Effector memory CD4-positive, alpha-beta T cell (primary cell): ENCODE data around the gene CCND1.

Source experiments
- DNase-seq, 3 donors: peaks; one replicate each; pipeline ENCODE4 v3.0.0-alpha.2; 2020
- H3K27ac ChIP-seq: 2 replicates; pipeline ENCODE4 v1.7.0; 2013; ENCODE audit warnings: mild to moderate bottlenecking, low read length, moderate library complexity; ENCODE audit not compliant: insufficient read depth, poor library complexity, severe bottlenecking
- H3K27me3 ChIP-seq: replicated peaks from 2 replicates; pipeline ENCODE4 v1.7.0; 2013; ENCODE audit warnings: mild to moderate bottlenecking, low read length; ENCODE audit not compliant: insufficient read depth, control insufficient read depth, poor library complexity, severe bottlenecking
- H3K36me3 ChIP-seq: 2 replicates; pipeline ENCODE4 v1.7.0; 2013; ENCODE audit warnings: mild to moderate bottlenecking, low read length, moderate library complexity; ENCODE audit not compliant: control insufficient read depth, insufficient read depth
- H3K4me1 ChIP-seq: 2 replicates; pipeline ENCODE4 v1.7.0; 2013; ENCODE audit warnings: low read length, mild to moderate bottlenecking; ENCODE audit not compliant: control insufficient read depth, insufficient read depth, poor library complexity, severe bottlenecking
- H3K4me3 ChIP-seq: 2 replicates; pipeline ENCODE4 v1.7.0; 2013; ENCODE audit warnings: low read length, low read depth, mild to moderate bottlenecking; ENCODE audit not compliant: insufficient read depth, poor library complexity, severe bottlenecking
- H3K9me3 ChIP-seq: 2 replicates; pipeline ENCODE4 v1.7.0; 2013; ENCODE audit warnings: mild to moderate bottlenecking, low read length, moderate library complexity; ENCODE audit not compliant: control insufficient read depth
- total RNA-seq, 3 donors: gene quantifications; one replicate each; lab custom pipeline; 2026; lab: John Stamatoyannopoulos, UW

The CCND1 gene
- total RNA-seq = 1.7 to 3.3 (median 1.7) reads per million in 3 donors

DNA sequence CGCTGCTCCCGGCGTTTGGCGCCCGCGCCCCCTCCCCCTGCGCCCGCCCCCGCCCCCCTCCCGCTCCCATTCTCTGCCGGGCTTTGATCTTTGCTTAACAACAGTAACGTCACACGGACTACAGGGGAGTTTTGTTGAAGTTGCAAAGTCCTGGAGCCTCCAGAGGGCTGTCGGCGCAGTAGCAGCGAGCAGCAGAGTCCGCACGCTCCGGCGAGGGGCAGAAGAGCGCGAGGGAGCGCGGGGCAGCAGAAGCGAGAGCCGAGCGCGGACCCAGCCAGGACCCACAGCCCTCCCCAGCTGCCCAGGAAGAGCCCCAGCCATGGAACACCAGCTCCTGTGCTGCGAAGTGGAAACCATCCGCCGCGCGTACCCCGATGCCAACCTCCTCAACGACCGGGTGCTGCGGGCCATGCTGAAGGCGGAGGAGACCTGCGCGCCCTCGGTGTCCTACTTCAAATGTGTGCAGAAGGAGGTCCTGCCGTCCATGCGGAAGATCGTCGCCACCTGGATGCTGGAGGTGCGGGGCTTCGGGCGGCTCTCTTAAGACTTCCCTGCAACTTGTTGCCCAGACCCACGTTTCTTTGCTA, at the start of gene CCND1:
Gene CCND1, plus strand, starts transcription at position 162 of the 587 bp plus-strand sequence. Its CDS starts 158 bp downstream, at position 320.
- Histone ChIP-seq H3K4me3 (peak within 1 kb of the TSS; percentile 73), H3K27ac (no peak within 1 kb of the TSS), H3K27me3 (peaks cover 55% of the 10 kb centered on the region), H3K36me3 (no peaks in the 10 kb centered on the region), H3K9me3 (no peaks in the 10 kb centered on the region), H3K4me1 (peaks cover 61% of the 10 kb centered on the region)
- no peak for DNase-seq

GRCh38 chr11:69592986-69593650, 47.8 kb upstream of the CCND1 start:
- H3K36me3 ChIP-seq = no peaks in the 10 kb centered on the region
- no peaks in the 10 kb centered on the region for H3K4me1 ChIP-seq

GRCh38 chr11:69593851-69594250, 47.1 kb upstream of the CCND1 start:
- no peaks in the 10 kb centered on the region for H3K36me3 ChIP-seq
- no peak for DNase-seq
- H3K4me1 ChIP-seq = no peaks in the 10 kb centered on the region
- H3K4me3 ChIP-seq = no peak overlapping the region
- H3K9me3 ChIP-seq = no peaks in the 10 kb centered on the region
- no peaks in the 10 kb centered on the region for H3K27me3 ChIP-seq
- no peak overlapping the region for H3K27ac ChIP-seq

More at GRCh38 chr11:69592986-69593650, 47.8 kb upstream of the CCND1 start:
- Histone ChIP-seq H3K27ac (no peak overlapping the region), H3K27me3 (no peaks in the 10 kb centered on the region), H3K9me3 (no peaks in the 10 kb centered on the region), H3K4me3 (no peak overlapping the region)
- no peak for DNase-seq

DNA sequence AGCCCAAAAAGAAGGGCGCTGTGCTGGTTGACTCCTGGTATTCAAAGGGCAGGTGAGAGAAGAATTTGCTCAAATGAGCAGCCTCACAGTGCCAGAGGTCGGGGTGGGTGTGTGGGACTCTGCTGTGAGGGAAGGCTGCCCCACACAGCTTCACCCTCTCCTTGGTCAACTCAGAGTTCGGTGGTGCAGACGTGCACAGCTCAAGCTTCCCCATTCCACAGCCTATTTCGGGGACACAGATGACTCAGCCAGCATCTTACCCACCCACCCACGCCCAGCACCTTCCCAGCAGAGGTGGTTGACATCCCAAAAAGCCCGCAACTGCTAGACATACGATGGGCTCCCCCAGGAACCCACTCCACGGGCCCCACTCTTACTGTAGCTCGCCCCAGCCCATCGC, 46.5 kb upstream of the CCND1 start:
- Histone ChIP-seq H3K4me3 (no peak overlapping the region), H3K27ac (no peak overlapping the region), H3K36me3 (no peaks in the 10 kb centered on the region), H3K4me1 (no peaks in the 10 kb centered on the region), H3K27me3 (no peaks in the 10 kb centered on the region), H3K9me3 (no peaks in the 10 kb centered on the region)
- DNase-seq = no peak

- no peaks in the 10 kb centered on the region for H3K9me3 ChIP-seq
- no peaks in the 10 kb centered on the region for H3K27me3 ChIP-seq
- no peak overlapping the region for H3K27ac ChIP-seq
- no peaks in the 10 kb centered on the region for H3K36me3 ChIP-seq
- H3K4me1 ChIP-seq = no peaks in the 10 kb centered on the region
- no peak for DNase-seq
- no peak overlapping the region for H3K4me3 ChIP-seq
These were observed 44.9 kb upstream of the CCND1 start for GRCh38 chr11:69595805-69596665.

GRCh38 chr11:69598147-69598546, 42.8 kb upstream of the CCND1 start:
- no peaks in the 10 kb centered on the region for H3K4me1 ChIP-seq
- H3K4me3 ChIP-seq = no peak overlapping the region
- no peaks in the 10 kb centered on the region for H3K9me3 ChIP-seq
- DNase-seq = no peak
- H3K27me3 ChIP-seq = no peaks in the 10 kb centered on the region
- H3K36me3 ChIP-seq = no peaks in the 10 kb centered on the region
- no peak overlapping the region for H3K27ac ChIP-seq

DNA sequence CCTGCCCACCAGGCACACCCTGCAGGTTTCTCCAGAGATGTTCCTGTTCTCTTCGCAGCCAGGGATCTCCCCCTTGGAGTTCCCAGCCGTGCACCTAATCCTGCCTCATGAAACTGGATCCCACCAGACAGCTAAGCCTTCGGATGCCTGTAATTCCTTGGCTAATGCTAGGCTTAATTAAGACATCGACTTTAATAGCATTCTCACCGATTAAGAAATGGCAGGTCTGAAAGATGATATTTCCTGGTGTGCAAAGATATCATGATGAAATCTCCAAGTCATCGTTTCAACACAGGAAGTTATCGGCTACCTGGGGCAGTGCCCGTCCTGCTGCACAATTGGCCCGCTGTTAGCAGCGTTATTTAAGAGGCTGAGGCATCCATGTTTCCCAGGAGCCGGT, 41.5 kb upstream of the CCND1 start:
- Histone ChIP-seq H3K4me1 (no peaks in the 10 kb centered on the region), H3K27me3 (no peaks in the 10 kb centered on the region), H3K4me3 (no peak overlapping the region), H3K9me3 (no peaks in the 10 kb centered on the region), H3K36me3 (no peaks in the 10 kb centered on the region), H3K27ac (no peak overlapping the region)
- DNase-seq = no peak

DNA sequence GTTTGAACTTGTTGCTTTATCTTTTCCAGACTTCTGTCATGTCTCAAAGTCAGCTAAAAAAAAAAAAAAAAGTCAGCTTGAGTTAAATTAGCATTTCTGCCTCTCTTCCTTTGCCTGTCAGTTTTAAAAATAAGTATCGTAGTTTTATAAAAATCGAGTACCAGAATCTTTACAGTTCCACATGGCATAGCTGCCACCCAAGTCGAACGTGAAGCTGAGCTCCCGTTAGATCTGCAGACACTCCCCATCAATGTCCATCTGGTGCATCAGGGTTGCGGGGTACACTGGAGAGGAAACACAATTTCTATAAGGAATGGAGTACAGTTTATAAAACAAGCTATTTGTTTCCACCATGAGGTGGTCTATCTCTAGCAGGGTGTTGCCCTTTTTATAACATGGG, 41.0 kb upstream of the CCND1 start:
- no peak for DNase-seq
- no peaks in the 10 kb centered on the region for H3K9me3 ChIP-seq
- H3K27me3 ChIP-seq = no peaks in the 10 kb centered on the region
- no peak overlapping the region for H3K4me3 ChIP-seq
- no peak overlapping the region for H3K27ac ChIP-seq
- H3K4me1 ChIP-seq = no peaks in the 10 kb centered on the region
- no peaks in the 10 kb centered on the region for H3K36me3 ChIP-seq

DNA sequence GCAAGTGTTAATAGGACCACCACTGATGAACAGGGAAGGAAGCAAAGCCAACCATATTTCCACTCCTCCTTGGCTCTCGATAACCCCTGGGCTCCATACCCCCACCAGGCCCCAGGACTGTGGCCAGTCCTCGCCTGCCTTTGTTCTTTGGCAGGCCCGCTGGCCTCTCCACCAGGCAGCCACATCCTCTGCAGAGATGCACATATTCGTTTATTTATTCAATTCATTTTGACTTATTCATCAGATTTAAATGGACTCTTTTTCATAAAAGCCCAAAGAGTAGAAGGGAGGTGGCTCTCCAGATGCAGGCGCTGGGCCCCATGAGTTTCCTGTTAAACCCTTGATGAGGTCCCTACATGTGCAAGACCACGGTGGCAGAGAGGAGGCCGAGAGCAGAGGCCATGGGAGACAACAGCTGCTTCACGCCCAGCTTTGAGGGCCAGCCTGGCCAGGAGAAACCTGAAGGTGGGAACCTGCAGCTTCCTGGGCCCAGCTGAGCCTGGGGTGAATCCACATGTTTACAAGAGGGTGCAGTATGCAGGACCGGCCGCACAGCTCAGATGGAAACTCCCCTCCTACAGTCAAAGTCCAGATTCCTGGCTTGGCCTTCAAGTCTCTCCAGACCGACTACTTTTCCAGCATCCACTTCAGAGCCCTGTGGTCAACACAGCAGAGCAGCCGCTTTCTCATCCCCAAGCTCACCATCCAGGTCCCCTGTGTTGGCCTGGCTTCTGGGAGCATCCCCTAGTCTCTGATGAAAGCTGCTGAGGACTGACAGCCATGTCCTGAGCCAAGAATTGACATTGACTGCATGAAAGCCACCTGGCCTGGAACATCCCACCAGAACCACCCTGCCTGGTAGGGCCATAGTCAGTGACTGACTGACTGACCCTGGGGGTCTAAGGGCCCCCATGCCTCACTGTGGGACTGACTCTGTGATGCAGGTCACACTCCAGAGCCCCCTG, 39.7 kb upstream of the CCND1 start:
- Histone ChIP-seq H3K4me1 (no peaks in the 10 kb centered on the region), H3K4me3 (no peak overlapping the region), H3K36me3 (no peaks in the 10 kb centered on the region), H3K27me3 (no peaks in the 10 kb centered on the region), H3K27ac (no peak overlapping the region), H3K9me3 (no peaks in the 10 kb centered on the region)
- DNase-seq = no peak
